NOMO-1 treated with dmso at 0.1 percent for 144 hours (cell line): ENCODE results near the gene KCNQ1.
A peak's percentile ranks its signal among the peaks of the same experiment; 100 is the strongest.

Source experiments
- DNase-seq: peaks from one replicate; lab custom pipeline; 2025; ENCODE audit not compliant: unreplicated experiment; lab: John Stamatoyannopoulos, UW

KCNQ1 gene

DNA sequence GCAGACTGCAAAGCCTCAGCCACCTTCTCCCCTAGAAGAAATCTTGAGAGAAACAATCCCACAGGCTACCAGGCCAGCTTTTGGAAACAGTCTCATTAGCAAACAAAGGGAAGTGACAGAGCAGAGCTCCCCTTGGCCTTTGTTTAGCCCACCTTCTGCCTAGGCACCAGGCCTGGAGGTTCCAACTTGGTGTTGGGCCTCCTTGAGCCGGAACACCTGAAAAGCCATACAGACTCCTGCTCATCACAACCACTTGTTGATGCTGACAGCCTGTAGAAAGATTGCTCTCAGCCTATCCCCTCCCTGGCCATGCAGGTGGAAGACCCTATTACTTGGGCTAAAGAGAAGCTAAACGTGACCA, 228.4 kb downstream of the KCNQ1 start:
- DNase-seq = no peak

DNA sequence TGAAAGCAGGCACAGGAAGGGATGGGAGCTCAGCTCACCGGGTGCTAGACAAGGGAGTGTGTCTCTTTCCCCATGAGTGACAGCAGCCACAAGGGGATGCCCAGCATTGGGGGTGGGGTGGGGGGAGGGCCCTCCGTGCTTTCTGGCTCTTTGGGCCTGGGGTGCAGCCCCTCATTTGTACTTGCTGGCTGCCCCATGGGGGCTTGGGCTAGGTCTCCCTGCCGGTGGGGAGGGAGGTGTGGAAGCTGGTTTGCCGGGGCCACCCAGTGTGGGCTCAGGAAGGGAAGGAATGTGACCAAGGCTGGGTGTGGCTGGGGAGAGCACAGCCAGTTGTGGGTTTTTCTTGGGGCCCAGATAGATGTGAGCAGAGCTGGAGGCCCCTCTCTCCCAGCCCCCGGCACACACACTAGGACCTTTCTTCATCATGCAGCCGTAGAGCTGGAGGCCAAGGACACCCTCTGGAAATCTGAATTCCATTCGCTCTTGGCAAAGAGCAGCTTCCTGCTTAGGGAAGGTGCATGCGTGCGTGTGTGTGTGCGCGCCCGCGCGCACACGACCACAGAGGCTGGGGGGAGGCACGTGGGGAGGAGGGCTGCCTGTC, 229.2 kb downstream of the KCNQ1 start:
- no peak for DNase-seq

DNA sequence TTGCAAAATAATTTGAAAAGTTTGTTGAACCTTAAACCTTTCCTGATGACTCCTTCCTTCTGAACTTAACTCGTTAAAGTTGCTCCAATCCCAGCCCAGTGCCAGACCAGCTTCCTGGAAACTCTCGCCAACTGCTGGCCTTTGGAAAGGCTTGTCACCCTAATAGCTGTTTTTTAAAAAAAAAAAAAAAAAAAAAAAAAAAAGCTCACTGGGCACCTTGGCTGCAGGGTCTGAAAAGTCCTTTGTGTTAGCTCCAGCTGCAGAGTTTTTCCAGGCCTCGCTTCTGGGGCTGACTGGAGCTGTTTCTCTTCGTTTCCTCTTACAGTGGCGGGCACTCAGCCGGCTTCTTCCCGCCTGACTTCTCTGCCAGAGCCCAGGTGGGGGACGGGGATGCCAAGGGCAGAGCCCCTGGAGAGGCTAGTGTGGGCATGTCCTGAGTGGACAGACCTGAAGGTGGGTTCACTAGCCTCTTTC, 229.9 kb downstream of the KCNQ1 start:
- no peak for DNase-seq

DNA sequence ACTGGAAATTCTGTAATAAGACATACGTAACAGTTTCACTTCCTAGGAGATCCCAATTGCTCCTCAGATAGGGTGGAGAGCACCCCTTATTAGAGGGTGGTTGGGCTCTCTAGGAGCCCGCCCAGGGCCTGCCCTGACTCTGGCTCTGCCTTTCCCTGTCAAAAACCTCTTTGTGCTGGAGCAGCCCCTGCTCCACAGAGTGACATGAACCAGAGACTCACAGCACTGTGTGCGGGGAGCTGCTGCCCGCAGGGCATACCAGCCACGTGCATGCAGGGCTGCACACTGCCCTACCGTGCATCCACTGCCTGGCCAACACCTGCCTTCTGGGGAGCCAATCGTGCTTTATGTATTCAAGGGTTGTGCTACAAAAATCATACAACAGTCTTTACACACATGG, 230.7 kb downstream of the KCNQ1 start:
- no peak for DNase-seq

DNA sequence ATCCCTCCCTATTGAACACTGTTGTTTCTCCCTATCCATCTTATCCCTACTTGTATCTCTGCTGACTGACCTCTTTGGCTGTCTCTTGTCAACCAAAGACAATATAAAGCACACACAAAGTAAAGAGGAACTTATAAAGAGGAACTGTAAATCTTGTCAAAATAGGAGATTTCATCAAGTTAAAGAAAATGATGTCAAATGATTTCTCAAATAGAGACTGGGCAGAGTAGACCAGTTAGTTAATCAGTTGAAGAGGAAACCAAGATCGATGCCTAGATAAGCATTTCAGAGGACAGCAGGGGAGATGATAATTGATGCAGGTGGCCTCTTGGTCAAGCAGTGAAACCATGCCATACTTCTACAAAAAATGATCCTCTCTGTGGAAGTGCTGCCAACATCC, 232.3 kb downstream of the KCNQ1 start:
- DNase-seq = peak; percentile 81

DNA sequence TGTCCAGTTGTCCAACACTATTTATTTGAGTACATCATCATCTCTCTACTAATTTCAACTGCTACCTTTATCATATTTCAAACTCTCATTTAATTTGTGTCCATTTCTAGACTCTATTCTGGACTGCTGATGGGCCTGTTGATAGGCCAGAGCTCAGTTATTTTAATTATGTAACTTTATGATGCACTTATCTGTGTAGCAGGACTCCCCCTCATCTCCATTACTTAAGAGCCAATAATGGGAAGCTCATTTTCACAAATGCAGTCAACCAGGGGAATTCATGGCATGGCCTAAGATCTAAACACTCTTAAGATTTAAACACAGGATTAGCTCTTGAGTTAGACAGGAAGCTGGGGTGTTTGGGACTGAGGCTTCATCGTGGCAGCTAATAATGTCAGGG, 233.6 kb downstream of the KCNQ1 start:
- no peak for DNase-seq

DNA sequence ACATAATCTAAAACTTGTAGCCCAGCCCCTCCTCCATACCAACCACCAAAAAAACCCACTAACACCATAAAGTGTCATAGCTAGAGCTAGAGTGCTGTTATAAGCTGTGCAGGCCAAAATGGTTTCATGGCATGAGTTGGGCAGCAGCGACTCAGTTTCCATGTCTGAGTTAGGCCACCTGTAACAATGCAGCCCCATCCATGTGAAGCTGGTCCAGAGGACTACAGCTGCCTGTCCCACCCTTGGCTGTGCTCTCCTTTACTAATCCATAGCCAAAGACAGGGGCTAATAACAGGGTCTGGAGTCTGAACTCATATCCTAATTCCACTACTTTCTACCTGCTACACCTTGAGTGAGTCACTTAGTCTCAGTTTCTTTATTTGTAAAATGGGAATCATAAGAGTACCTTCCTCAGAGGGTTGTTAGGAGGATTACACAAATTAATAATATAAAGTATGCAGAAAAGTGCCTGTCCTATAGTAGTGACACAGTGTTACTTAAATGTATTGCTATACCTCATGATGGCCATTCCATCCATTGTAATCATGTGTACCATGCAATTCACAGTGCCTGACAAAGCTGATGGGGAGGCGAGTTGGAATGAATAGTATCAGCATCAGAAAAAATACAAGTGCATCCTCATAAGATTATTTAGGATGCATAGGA, 234.3 kb downstream of the KCNQ1 start:
- no peak for DNase-seq

DNA sequence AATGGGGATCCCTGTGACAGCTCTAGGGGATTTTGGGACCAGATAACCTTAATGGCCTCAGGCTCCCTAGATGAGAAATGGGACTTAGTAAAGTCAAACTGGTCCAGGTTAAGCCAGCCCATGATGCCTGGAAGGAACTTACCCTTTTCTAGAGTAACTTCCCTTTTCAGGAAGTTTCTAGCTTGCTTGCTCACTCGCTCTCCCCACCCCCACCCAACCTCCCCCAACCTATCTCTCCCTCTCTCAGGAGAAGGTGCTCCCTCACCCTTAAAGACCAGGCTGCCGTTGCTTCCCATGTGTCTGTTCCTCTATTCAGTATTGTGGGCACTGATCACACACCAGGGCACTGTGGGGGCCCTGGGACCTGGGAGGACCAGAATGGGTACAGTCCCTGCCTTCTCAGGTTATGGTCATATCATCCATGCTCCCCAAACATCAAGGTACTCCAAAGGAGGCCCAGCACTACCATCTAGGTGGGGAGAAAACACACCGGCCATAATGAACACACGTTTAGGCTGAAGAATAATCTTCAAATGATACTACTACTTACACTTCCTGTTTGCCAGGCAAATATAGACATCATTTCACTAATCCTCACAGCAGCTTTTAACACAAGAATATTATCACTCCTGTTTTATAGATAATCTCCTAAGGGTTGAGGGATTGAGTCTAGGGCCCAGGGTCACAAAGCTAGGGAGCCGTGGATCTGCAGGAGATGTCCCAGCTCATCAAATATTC, 236.8 kb downstream of the KCNQ1 start:
- peak; percentile 17 for DNase-seq

DNA sequence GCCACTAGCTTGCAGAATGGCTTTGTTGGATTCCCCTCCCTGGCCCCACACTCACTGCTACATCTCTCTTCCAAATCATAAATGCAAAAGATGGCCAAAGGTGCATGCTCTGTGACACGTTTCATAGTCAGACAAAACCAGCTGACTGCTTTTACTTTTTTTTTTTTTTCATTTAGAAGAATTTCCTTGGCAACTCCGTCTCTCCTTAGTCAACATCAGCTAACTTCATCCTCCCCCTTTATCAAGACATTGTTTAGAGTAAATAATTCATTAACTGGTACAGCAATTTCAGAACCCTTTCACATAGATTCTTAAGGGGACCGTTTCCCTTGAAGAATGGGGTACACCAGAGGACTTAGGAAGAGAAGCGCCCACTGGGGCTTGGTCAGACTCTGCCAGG, 239.0 kb downstream of the KCNQ1 start:
- DNase-seq = no peak

DNA sequence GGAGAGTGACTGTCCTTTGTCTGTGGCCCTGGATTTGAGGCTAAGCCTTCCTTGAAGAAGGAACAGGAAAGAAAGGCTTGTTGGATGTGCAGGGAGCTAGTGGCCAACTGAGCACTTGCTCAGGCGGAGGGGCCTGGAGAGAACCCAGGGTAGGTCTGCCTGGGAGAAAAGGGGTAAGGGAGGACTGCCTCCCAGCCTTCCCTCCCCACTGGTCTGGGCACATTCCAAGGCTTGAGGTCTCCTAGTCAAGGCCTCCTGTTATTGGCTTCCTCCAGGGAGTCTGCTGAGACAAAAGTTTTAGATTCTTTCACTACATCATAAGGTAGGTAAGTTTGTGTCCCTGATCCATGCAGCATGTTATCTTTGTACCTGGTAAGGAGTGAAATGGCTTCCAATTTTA, 239.8 kb downstream of the KCNQ1 start:
- DNase-seq = no peak

DNA sequence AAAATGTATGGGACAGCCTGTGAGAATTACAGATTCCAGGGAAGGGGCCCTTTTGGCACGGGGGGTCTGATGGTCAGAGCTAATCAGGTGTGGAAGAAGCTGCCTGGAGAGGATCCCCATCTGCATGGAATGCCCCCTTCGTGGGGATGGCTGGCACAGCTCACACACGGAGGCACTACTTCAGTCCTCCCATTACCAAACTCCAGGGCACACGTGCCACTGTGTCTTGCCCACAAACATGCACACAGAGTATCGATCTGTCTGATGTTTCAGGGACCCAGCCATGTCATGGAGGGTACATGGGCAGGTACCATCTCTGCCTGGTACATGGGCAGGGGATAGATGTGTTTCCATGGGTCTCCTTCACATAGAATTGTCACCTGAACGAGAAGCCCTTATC, 240.2 kb downstream of the KCNQ1 start:
- no peak for DNase-seq

DNA sequence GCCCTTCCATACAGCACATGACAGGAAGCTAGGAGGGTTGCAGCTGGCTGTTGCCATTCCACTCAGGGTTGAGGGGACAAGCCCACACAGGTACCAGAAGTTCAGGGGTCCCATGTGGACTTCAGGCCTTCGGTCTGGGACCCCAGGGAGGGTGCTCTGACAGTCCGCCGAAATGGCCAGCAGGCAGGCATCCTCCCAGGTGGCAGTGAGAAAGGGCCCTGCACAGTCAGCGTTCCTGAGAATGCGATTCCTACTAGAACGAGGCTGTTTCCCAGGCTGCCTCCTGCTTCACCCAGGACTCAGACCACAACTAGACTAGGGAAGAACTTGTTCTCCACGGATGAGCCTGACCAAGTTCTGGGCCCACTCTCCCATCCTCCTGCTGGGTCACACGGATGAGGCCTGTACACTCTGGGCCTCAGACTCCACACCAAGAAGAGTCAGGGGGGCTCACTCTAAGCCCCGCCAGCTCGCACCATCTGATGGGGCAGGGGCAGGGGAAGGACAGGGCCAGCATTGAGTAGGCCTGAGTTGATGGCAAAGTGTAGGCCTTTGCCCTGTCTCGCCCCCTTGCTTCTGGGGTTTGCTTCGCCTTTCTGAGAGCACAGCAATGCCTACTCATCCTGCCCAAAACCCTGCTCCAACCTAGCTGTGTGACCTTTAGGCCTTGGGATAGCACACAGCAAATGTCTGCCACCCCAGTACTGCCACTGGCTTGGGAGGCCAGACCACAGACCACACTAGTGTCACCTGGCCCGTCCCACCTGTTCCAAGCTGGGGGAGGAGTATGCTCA, 241.0 kb downstream of the KCNQ1 start:
- DNase-seq = no peak

DNA sequence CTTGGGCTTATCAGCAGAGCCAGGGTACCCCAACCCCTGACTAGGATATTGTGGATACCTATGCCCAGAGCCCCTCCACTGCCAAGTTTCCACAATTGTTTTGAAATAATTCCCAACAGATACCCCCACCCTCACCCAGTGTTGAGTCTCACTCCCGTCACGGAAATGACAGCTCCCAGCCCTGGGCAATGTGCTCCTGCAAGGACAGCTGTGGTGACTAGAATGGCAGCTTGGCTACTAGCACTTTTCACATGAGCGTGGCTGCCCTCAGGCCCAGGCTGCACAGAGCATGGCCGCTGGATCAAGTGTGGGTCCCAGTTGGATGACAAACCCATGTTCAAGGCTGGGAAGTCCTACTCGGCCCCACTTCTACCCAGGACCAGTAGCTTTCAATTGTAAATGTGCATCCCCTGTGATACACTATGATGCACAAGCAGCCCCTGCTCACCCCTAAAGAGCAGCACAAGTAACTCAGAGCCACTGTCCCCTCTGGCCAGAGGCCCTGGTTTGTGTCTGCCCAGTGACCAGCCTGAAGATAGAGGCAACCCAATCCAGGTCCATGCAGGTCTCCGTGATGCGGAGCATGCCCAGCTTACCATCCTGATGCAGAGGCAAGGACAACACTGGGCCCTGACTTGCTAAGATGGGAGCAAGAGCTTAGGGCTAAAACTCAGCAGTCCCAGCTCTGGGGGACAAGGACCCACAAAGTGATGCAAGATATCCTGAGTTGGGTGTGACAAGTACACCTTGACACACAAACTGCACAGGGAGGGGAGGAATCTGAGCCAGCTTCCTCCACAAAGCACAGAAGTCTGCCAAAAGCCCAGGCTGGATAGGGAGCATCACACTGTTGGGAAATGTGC, 241.8 kb downstream of the KCNQ1 start:
- no peak for DNase-seq

DNA sequence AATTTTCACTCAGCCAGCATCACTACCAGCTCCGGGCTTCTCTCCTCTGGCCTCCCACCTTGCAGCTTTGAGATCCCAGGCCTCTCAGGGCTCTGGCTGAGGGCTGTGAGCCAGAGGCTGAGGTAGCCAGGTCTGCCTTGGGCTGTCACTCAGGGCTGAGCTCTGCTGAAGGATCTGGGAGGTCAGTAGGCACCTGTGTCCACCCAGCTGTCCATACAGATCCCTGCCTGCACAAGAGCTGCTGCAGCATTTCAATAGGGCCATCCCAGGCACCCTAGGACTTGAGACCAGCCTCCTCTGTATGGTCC, 242.4 kb downstream of the KCNQ1 start:
- no peak for DNase-seq

DNA sequence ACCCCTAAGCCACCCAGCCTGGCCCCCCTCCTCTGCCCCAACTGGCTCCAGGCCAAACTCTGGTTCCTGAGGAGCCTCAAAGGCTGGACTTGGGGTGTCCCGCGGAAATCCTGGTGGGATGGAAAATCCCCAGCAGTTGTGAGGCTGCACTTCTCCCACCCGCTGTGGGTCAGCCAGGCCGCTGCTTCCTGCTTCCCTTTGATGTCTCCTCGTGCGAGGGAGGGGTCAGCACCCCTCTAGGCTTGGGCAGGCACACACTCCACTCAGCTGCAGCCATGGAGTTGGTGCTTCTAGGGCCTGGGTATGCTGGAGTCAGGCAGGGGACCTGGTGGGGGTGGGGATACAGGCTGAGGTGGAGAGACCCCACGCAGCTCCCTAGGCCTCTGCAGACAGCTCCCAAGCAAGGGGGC, 243.0 kb downstream of the KCNQ1 start:
- no peak for DNase-seq

DNA sequence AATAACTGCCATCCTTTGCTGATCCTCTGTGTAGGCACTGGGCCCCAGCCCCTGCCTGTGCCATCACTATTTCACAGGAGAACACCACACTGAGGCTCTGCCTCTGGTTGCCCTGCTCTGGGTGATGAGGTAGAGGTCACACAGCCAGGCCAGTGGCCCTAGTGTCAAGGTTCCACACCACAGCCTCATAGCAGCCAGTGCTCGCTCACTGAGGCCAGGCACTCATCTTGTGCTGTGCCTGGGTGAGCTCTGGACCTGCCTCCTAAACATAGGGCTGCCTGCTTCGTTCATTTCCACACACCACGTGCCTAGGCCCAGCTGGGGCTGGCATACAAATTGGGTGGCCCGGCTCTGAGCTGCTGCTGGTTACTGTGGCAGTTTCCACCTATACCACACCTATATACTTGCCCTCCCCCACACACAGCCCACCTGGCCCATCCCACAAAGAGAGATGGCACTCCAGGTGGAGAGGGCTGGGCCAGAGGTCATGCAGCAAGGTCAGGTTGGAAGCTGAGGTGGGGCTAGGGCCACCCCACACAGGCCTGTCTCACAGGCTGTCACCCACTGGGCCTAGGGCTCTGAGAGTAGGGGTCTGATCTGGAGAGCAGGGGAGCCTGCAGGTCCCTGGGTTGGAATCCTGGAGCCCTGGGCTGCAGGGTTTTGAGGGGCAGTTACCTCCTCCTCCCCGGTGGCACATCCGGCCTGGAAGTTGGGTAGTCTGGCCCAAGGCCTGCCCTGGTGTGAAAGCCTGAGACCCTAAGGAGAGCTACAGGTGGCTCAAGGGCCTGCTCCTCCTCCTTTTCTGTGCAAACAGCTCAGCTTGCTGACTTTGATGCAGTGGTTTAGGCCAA, 243.8 kb downstream of the KCNQ1 start:
- DNase-seq = no peak

DNA sequence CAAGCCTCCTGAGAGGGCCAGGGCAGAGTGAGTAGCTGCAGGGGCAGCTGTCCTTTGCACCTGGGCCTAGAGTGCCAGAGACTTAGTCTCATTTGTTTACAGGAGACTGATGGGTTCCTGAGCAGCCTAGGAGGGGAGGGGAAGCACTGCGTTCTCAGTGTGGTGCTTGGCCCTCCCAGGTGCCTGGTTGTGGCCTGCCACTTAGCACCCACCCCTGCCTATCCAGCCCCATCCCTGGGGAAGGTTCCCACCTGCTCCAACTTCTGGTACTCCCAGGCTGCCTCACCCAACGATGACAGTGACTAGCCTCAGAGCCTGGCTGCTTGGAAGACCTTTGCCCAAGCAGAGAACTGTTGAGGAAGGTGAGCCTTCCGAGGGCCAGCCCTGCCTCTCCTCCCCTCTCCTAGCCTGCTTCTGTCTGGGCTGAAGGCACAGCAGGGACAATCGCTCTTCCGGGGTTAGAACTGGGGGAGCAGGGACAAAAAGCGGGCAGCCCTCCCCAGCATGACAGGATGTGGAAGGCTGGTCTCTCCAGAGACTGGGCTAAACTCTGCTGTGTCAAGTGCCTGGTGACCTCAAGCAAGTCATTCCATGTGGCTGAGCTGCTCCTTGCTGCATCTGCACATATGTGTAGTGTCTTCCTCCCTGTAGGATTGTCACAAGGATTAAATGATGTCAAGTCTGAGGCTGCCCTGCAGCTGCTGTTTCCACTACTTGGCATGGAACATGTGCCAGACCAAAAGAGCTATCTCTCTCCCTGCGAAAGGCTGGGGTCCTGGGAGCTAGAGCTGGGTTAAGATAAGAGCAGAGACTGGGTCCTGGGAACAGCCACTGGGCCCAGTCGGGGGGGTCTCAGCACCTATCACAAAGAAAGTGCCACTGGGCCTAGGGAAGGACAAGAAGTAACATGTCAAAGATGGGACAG, 245.1 kb downstream of the KCNQ1 start:
- DNase-seq = no peak

DNA sequence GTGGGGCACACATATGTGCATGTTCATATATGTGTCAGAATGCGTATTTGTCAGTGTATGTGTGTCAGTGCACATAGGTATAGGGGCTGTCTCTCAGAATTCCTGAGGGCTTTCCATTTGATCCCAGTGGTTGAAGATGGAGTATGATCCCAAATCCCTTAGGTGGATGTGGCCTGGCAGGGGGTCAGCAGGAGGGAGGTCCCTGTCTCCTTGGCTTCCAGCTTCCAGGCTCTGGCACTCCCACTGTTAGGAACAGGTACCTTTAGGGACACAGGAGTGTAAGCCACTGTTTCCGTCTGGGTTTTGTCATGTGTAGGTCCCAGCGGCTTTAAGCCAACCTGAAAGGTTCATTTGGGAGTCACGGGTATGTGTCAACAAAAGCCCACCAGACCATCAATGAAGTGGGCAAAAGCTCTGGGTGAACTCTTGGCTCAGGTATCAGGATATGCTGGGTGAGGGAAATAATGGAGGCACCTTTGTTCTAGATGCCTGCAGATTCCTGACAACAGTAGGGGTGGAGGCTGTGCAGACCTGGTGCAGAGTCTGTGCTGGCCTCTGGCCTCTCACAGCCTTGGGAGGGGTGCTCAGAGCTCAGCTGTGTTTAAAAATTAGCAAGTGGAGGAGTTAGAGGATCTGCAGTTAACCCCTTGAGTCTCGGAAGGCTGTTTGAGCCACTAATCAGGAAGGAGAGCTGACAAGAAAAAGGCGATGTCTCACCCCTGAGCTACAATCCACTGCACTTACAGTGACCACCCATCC, 246.0 kb downstream of the KCNQ1 start:
- no peak for DNase-seq
